Measurements from ENCODE around the gene TNF.

DNA sequence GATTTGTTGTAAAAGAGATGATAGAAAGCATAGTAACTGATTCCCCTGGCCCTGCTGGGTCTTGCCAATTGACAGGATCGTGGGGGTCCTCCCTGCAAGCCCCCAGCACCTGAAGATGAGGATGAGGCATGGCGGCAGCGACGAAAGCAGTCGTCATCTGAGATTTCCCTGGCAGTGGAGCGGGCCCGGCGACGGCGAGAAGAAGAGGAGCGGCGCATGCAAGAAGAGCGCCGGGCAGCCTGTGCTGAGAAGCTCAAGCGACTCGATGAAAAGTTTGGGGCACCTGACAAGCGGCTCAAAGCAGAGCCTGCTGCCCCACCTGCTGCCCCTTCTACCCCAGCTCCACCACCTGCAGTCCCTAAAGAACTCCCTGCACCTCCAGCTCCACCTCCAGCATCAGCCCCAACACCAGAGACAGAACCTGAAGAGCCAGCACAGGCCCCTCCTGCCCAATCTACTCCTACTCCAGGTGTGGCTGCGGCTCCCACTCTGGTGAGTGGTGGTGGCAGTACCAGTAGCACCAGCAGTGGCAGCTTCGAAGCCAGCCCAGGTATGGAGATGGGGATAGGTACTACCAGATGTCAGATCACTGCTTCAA is 52.4 kb downstream of the TNF start:
- TF ChIP-seq, protein P1, sequence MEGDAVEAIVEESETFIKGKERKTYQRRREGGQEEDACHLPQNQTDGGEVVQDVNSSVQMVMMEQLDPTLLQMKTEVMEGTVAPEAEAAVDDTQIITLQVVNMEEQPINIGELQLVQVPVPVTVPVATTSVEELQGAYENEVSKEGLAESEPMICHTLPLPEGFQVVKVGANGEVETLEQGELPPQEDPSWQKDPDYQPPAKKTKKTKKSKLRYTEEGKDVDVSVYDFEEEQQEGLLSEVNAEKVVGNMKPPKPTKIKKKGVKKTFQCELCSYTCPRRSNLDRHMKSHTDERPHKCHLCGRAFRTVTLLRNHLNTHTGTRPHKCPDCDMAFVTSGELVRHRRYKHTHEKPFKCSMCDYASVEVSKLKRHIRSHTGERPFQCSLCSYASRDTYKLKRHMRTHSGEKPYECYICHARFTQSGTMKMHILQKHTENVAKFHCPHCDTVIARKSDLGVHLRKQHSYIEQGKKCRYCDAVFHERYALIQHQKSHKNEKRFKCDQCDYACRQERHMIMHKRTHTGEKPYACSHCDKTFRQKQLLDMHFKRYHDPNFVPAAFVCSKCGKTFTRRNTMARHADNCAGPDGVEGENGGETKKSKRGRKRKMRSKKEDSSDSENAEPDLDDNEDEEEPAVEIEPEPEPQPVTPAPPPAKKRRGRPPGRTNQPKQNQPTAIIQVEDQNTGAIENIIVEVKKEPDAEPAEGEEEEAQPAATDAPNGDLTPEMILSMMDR (conservative IDR thresholded peaks at IDR 0.05; ENCODE audit: low read length): no peak
- TF ChIP-seq EZH2phosphoT487 (IDR thresholded peaks at IDR 0.05; ENCODE audit: borderline replicate concordance): no peak

Measured in Loucy (cell line).